Smooth muscle cell (in vitro differentiated cells): ENCODE results near the gene DNAJC18. TPM values are rescaled to one million over a fixed set of nuclear protein-coding genes. Genes with fewer than 3 reads are reported as not detected.
"Not testable (repeated sequence)": the region's sequence is repeated elsewhere in the genome, so short reads cannot be mapped to it uniquely, and the experiment has no call there.

Source experiments
- DNase-seq: peaks from one replicate; lab custom pipeline; 2025; ENCODE audit not compliant: unreplicated experiment; lab: John Stamatoyannopoulos, UW
- H2AFZ ChIP-seq: fragments of 200-600 bp; sonication (generic); 2 replicates; pipeline ENCODE4 v1.6.0; 2016; ENCODE audit warnings: antibody characterized with exemption, low read depth, mild to moderate bottlenecking
- H3F3A ChIP-seq: fragments of 200-600 bp; sonication (generic); 2 replicates; pipeline ENCODE4 v1.6.0; 2017; ENCODE audit warnings: antibody characterized with exemption, low read depth
- H3K27ac ChIP-seq: fragments of 200-600 bp; sonication (generic); 2 replicates; pipeline ENCODE4 v1.5.1; 2016; ENCODE audit warnings: low read depth, mild to moderate bottlenecking
- H3K27me3 ChIP-seq: fragments of 200-600 bp; sonication (generic); 2 replicates; pipeline ENCODE4 v1.6.1; 2016; ENCODE audit warnings: low read depth, mild to moderate bottlenecking
- H3K36me3 ChIP-seq: fragments of 200-600 bp; sonication (generic); 2 replicates; pipeline ENCODE4 v1.5.1; 2016; ENCODE audit warnings: low read depth
- H3K4me1 ChIP-seq: fragments of 200-600 bp; sonication (generic); 2 replicates; pipeline ENCODE4 v1.5.1; 2016; ENCODE audit warnings: low read depth
- H3K4me2 ChIP-seq: fragments of 200-600 bp; sonication (generic); 2 replicates; pipeline ENCODE4 v1.6.0; 2016; ENCODE audit warnings: mild to moderate bottlenecking
- H3K4me3 ChIP-seq: fragments of 200-600 bp; sonication (generic); 2 replicates; pipeline ENCODE4 v1.5.1; 2016; ENCODE audit warnings: mild to moderate bottlenecking
- H3K79me2 ChIP-seq: fragments of 200-600 bp; sonication (generic); 2 replicates; pipeline ENCODE4 v1.6.0; 2016; ENCODE audit warnings: low read depth, mild to moderate bottlenecking
- H3K9ac ChIP-seq: fragments of 200-600 bp; sonication (generic); 2 replicates; pipeline ENCODE4 v1.6.0; 2016; ENCODE audit warnings: low read depth
- H3K9me3 ChIP-seq: fragments of 200-600 bp; sonication (generic); replicated peaks from 2 replicates; pipeline ENCODE4 v1.5.1; 2016; ENCODE audit warnings: low read depth
- H4K20me1 ChIP-seq: fragments of 200-600 bp; sonication (generic); 2 replicates; pipeline ENCODE4 v1.6.0; 2016; ENCODE audit warnings: low read depth
- WGBS: methylation state at CpG from one replicate; pipeline ENCODE4 v1.1.7; 2016; ENCODE audit warnings: low lambda C conversion rate; 5-methylcytosine and 5-hydroxymethylcytosine counted together
- polyA plus RNA-seq: library from polyadenylated mRNA; unstranded; fragments of >200 nt; fragmentation: Nextera tagmentation; extraction: Ambion mirVana; gene quantifications from 2 replicates; pipeline ENCODE4 v1.2.1, GENCODE V29; 2016
- total RNA-seq: library from RNA; depleted of rRNA; stranded (reverse); fragments of >200 nt; gene quantifications from 2 replicates; pipeline ENCODE4 v1.2.3, GENCODE V29; 2014
- TF ChIP-seq, protein P1 (sequence below): fragments of 200-600 bp; sonication (generic); IDR thresholded peaks from 2 replicates; pipeline ENCODE4 v1.5.1; 2017; ENCODE audit warnings: borderline replicate concordance, mild to moderate bottlenecking, antibody characterized with exemption; ENCODE audit not compliant: insufficient read depth, poor library complexity, severe bottlenecking

DNAJC18 gene
- total RNA-seq (6.3 and 16.9 TPM in 2 replicates), polyA plus RNA-seq (9.6 and 15.4 TPM in 2 replicates)

DNA sequence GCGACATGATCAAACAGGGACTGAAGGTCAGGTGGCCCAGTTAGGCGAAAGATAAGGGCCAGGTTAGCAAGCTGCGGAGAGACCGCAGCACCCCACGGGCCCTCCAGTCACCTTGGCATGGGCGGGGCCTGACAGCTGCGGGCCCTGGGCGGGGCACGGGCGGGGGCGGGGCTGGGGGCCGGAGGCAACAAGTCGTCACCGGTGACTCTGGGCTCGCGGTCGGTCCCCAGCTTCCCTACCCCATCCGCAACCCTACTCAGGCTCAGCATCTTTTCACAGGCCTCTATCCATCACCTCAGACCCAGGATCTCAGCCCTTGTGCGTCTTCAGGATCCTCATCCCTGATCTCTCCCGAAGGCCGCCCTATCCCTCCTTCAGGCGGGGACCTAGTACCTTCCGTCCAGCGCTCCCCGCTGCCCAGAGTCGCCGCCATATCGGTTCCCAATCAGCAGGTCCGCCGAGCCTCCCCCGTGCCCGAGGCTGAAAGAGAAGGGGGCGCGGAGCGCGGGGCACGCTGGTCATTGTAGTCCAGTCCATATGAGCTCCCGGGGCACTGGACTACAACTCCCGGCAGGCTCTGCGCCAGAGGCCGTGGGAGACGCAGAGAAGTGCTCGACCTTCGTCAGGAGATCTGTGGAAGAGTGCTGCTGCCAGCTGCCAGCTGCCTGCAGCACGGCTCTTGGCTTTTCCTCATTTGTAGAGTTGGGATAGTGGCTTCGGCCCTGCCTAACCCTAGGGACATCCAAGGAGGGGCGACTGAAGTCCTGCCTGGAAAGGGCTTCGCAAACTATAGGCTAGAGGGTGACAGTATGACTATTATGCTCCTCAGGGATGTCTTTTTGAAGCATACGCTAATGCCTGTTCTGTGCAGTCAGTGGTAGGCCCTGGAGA, at the start of gene DNAJC18:
Gene DNAJC18 (minus strand): TSS at position 513 of the 891 bp plus-strand sequence. CDS start 80 bp downstream, at position 433.
- Histone ChIP-seq H3K36me3 (no peaks in the 10 kb centered on the region), H3K27me3 (no peaks in the 10 kb centered on the region), H2AFZ (peak within 1 kb of the TSS; percentile 98), H3K9me3 (no peaks in the 10 kb centered on the region), H3K27ac (peak within 1 kb of the TSS; percentile 94), H4K20me1 (no peaks in the 10 kb centered on the region), H3K79me2 (no peaks in the 10 kb centered on the region), H3K9ac (peak within 1 kb of the TSS; percentile 99), H3F3A (peaks cover 10% of the 10 kb centered on the region), H3K4me1 (peaks cover 5% of the 10 kb centered on the region), H3K4me2 (peak within 1 kb of the TSS; percentile 97), H3K4me3 (peak within 1 kb of the TSS; percentile 97)
- peak; percentile 61 for DNase-seq
- 7% methylated on average over 43 of the region's 49 CpGs for WGBS
- TF ChIP-seq, protein P1, sequence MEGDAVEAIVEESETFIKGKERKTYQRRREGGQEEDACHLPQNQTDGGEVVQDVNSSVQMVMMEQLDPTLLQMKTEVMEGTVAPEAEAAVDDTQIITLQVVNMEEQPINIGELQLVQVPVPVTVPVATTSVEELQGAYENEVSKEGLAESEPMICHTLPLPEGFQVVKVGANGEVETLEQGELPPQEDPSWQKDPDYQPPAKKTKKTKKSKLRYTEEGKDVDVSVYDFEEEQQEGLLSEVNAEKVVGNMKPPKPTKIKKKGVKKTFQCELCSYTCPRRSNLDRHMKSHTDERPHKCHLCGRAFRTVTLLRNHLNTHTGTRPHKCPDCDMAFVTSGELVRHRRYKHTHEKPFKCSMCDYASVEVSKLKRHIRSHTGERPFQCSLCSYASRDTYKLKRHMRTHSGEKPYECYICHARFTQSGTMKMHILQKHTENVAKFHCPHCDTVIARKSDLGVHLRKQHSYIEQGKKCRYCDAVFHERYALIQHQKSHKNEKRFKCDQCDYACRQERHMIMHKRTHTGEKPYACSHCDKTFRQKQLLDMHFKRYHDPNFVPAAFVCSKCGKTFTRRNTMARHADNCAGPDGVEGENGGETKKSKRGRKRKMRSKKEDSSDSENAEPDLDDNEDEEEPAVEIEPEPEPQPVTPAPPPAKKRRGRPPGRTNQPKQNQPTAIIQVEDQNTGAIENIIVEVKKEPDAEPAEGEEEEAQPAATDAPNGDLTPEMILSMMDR: no peak

DNA sequence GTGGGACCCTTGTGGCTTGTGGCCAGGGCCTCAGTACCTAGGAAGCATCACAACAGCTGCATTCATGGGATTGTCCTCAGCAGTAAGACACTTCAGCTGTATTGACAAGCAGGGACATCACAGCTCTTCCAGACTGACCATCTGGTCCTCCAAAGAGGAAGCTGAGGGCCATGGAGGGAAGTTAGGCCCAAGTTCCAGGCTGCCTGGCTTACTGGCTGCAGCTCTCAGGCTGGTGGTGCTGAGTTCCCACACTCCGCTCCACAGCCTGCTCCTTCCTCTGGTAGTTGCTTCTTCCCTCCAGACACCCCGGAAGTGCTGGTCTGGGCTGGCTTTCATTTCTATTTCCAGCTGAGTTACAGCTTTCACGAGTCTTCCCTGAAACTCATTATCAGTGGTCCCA, 48.9 kb upstream of the DNAJC18 start:
- Histone ChIP-seq H3K9me3 (no peaks in the 10 kb centered on the region), H3K4me2 (no peak overlapping the region), H4K20me1 (no peaks in the 10 kb centered on the region), H3K4me1 (no peaks in the 10 kb centered on the region), H2AFZ (no peak overlapping the region), H3K36me3 (no peaks in the 10 kb centered on the region), H3K9ac (no peak overlapping the region), H3K4me3 (no peak overlapping the region), H3K27ac (no peak overlapping the region), H3F3A (no peaks in the 10 kb centered on the region), H3K27me3 (no peaks in the 10 kb centered on the region), H3K79me2 (no peaks in the 10 kb centered on the region)
- WGBS: 86% methylated on average over 3 of the region's 3 CpGs
- TF ChIP-seq, protein P1: no peak
- no peak for DNase-seq

DNA sequence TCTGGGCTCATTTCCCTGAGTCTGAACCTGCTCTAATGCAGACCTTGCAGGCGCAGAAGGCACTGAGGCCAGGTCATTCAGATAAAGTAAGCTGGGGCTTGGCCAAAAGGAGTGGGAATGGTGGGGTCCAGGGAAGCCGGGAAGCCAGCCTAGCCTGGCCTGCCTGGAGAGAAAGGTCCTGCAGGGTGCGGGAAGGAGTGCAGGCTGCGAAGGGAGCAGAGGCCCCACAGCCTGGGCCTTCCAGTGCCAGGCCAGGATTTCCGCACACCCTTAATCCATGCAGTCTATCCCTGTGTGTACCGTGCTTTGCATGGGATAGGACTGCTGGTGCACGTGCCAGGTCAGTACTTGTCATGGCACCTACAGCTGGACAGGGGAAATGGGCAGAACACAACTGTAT, 46.9 kb upstream of the DNAJC18 start:
- no peaks in the 10 kb centered on the region for H3K36me3 ChIP-seq
- no peak overlapping the region for H3K4me2 ChIP-seq
- H3K27me3 ChIP-seq: no peaks in the 10 kb centered on the region
- no peak overlapping the region for H3K9ac ChIP-seq
- no peak overlapping the region for H3K4me3 ChIP-seq
- H3K79me2 ChIP-seq: no peaks in the 10 kb centered on the region
- no peaks in the 10 kb centered on the region for H3K9me3 ChIP-seq
- H4K20me1 ChIP-seq: no peaks in the 10 kb centered on the region
- DNase-seq: no peak
- WGBS: 64% methylated on average over 7 of the region's 7 CpGs
- no peak overlapping the region for H2AFZ ChIP-seq
- no peak overlapping the region for H3K27ac ChIP-seq
- H3K4me1 ChIP-seq: no peaks in the 10 kb centered on the region
- no peaks in the 10 kb centered on the region for H3F3A ChIP-seq
- TF ChIP-seq, protein P1: no peak

DNA sequence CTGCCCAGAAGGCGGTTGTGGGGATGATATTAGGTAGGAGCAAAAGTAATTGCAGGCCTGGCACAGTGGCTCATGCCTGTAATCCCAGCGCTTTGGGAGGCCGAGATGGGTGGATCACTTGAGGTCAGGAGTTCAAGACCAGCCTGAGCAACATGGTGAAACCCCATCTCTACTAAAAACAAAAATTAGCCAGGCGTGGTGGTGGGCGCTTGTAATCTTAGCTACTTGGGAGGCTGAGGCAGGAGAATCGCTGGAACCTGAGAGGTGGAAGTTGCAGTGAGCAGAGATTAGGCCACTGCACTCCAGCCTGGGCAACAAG, 43.5 kb upstream of the DNAJC18 start:
- not testable (repeated sequence) for H3K4me2 ChIP-seq, H3F3A ChIP-seq, H3K27me3 ChIP-seq, H3K4me1 ChIP-seq, H3K79me2 ChIP-seq, H4K20me1 ChIP-seq, DNase-seq, H3K9me3 ChIP-seq, H3K36me3 ChIP-seq, H3K4me3 ChIP-seq, H3K9ac ChIP-seq
- peak overlapping the region; percentile 38 for H2AFZ ChIP-seq
- H3K27ac ChIP-seq: peak overlapping the region; percentile 68
- WGBS: 83% methylated on average over 6 of the region's 6 CpGs
